SKM-1 (cell line): ENCODE results near the gene OPN1SW.

Experiments used
- DNase-seq: peaks from one replicate; lab custom pipeline; 2025; ENCODE audit not compliant: unreplicated experiment; lab: John Stamatoyannopoulos, UW

Gene OPN1SW

GRCh38 chr7:128763541-128763940 lies 12.1 kb downstream of the OPN1SW start:
- no peak for DNase-seq

- no peak for DNase-seq
Observed at GRCh38 chr7:128759242-128759641, 16.4 kb downstream of the OPN1SW start.

GRCh38 chr7:128758553-128758952 lies 17.0 kb downstream of the OPN1SW start:
- no peak for DNase-seq

- DNase-seq, result no peak
Observed at GRCh38 chr7:128757203-128757602, 18.4 kb downstream of the OPN1SW start.

GRCh38 chr7:128755819-128756476 lies 19.6 kb downstream of the OPN1SW start:
- no peak for DNase-seq

GRCh38 chr7:128755075-128755818 lies 20.3 kb downstream of the OPN1SW start:
- no peak for DNase-seq

GRCh38 chr7:128752251-128752650 lies 23.3 kb downstream of the OPN1SW start:
- no peak for DNase-seq

- no peak for DNase-seq
Observed at GRCh38 chr7:128747327-128748079, 28.1 kb downstream of the OPN1SW start.

- no peak for DNase-seq
Observed at GRCh38 chr7:128745706-128746105, 29.9 kb downstream of the OPN1SW start.

GRCh38 chr7:128744366-128744905 lies 31.2 kb downstream of the OPN1SW start:
- no peak for DNase-seq

- no peak for DNase-seq
Observed at GRCh38 chr7:128743112-128743772, 32.4 kb downstream of the OPN1SW start.

- DNase-seq, result no peak
Observed at GRCh38 chr7:128742206-128742605, 33.4 kb downstream of the OPN1SW start.

- DNase-seq, result no peak
Observed at GRCh38 chr7:128741491-128741890, 34.1 kb downstream of the OPN1SW start.

GRCh38 chr7:128740996-128741395 lies 34.6 kb downstream of the OPN1SW start:
- no peak for DNase-seq

GRCh38 chr7:128739990-128740682 lies 35.5 kb downstream of the OPN1SW start:
- DNase-seq, result no peak

GRCh38 chr7:128739048-128739962 lies 36.3 kb downstream of the OPN1SW start, which contains the start of gene CALU:
TSS of gene CALU (plus strand) at chr7:128739359. CDS start at chr7:128748584, 9,225 bp downstream.
- DNase-seq, result peak; percentile 88

- DNase-seq, result no peak
Observed at GRCh38 chr7:128738570-128739047, 37.0 kb downstream of the OPN1SW start.

- no peak for DNase-seq
Observed at GRCh38 chr7:128737867-128738385, 37.7 kb downstream of the OPN1SW start.

- no peak for DNase-seq
Observed at GRCh38 chr7:128737441-128737840, 38.2 kb downstream of the OPN1SW start.
